HepG2 (cell line): ENCODE data around the gene ATP9B. TPM values are rescaled to one million over a fixed set of nuclear protein-coding genes. Genes with fewer than 3 reads are reported as not detected.

ENCODE experiments used
- ATAC-seq: fragments of 200-7000 bp; cut with Tn5 transposase; 3 replicates; pipeline ENCODE4 v1.9.1; 2020; ENCODE audit warnings: mild to moderate bottlenecking, moderate library complexity
- BruUV-seq: library from RNA; stranded (reverse); fragments of 400-500 nt; replicated peaks from 2 replicates; lab custom pipeline; 2021; lab: Mats Ljungman, UMichigan
- CTCF ChIA-PET: fragments of 300-600 bp; formaldehyde crosslinking; extraction: SDS; loops from one replicate; lab custom pipeline; 2021; ENCODE audit warnings: low total read pairs, inconsistent platforms, low intra/inter-chr PET ratio; lab: Yijun Ruan, JAX
- POLR2A ChIA-PET: fragments of 350-600 bp; sonication (Branson Sonifier 250); formaldehyde crosslinking; loops from one replicate; lab custom pipeline; 2020; ENCODE audit warnings: antibody characterized with exemption, inconsistent platforms; lab: Yijun Ruan, JAX
- DNase-seq: peaks from one replicate; pipeline ENCODE4 v3.0.0-alpha.2; 2015; ENCODE audit warnings: low spot score
- FAIRE-seq: peaks from 3 replicates; lab custom pipeline; 2011; peaks lifted over from hg19 to GRCh38; lab: Jason Lieb, UNC
- H2AFZ ChIP-seq: one replicate; pipeline ENCODE4 v1.6.1; 2011; ENCODE audit warnings: low read length, inconsistent platforms
- H3K27ac ChIP-seq: fragments of 300-600 bp; 3 replicates; pipeline ENCODE4 v1.8.0; 2011; ENCODE audit warnings: mixed run types, mild to moderate bottlenecking, mixed read lengths, low read length, inconsistent platforms; ENCODE audit not compliant: insufficient read depth; ENCODE audit errors: extremely low read length
- H3K27me3 ChIP-seq, 2 experiments: fragments of 200-600 bp in 1 of 2; 2 replicates in 1 of 2; 3 replicates in 1 of 2; pipeline versions ENCODE4 v1.6.0 to v1.8.0; 2011; ENCODE audit warnings: low read length in 2 of 2, mild to moderate bottlenecking in 2 of 2, moderate library complexity in 2 of 2, inconsistent platforms in 1 of 2; ENCODE audit not compliant: insufficient read depth in 2 of 2, control insufficient read depth in 1 of 2
- H3K36me3 ChIP-seq, 2 experiments: fragments of 200-600 bp in 1 of 2; replicated peaks in 1 of 2; 2 replicates in 1 of 2; 3 replicates in 1 of 2; pipeline versions ENCODE4 v1.5.1 to v1.8.0; 2011; ENCODE audit warnings: low read length in 2 of 2, inconsistent platforms in 1 of 2; ENCODE audit not compliant: insufficient read depth in 2 of 2, control insufficient read depth in 1 of 2
- H3K4me1 ChIP-seq: 2 replicates; pipeline ENCODE4 v1.5.1; 2012; ENCODE audit warnings: low read length, inconsistent platforms; ENCODE audit not compliant: insufficient read depth
- H3K4me2 ChIP-seq: 2 replicates; pipeline ENCODE4 v1.6.0; 2011; ENCODE audit warnings: low read depth, low read length, inconsistent platforms
- H3K4me3 ChIP-seq, 3 experiments: fragments of 200-600 bp in 1 of 3; sonication (generic), shearing (Covaris generic) in 1 of 3; replicated peaks in 1 of 3; 2 replicates each; pipeline ENCODE4 v1.5.1; 2011 to 2016; ENCODE audit warnings: low read length in 3 of 3, inconsistent platforms in 2 of 3, low read depth in 2 of 3, mild to moderate bottlenecking in 2 of 3, control low read depth in 1 of 3, mixed read lengths in 1 of 3; ENCODE audit not compliant: insufficient read depth in 1 of 3
- H3K79me2 ChIP-seq: one replicate; pipeline ENCODE4 v1.6.1; 2011; ENCODE audit warnings: low read length, inconsistent platforms; ENCODE audit not compliant: insufficient read depth
- H3K9ac ChIP-seq: 2 replicates; pipeline ENCODE4 v1.6.0; 2011; ENCODE audit warnings: mild to moderate bottlenecking, low read depth, low read length, inconsistent platforms; ENCODE audit not compliant: insufficient read depth
- H3K9me3 ChIP-seq: 2 replicates; pipeline ENCODE4 v1.5.1; 2012; ENCODE audit warnings: mild to moderate bottlenecking, low read length
- H4K20me1 ChIP-seq: 2 replicates; pipeline ENCODE4 v1.6.0; 2011; ENCODE audit warnings: inconsistent platforms, mild to moderate bottlenecking, low read length, moderate library complexity; ENCODE audit not compliant: insufficient read depth
- CERS6 ChIP-seq: sonication (generic); formaldehyde crosslinking; IDR thresholded peaks from 2 replicates; pipeline ENCODE4 v1.5.0; 2020; ENCODE audit warnings: missing genetic modification reagents
- CREB1 ChIP-seq, 2 experiments: fragments of 450-650 bp in 1 of 2; IDR thresholded peaks; 2 replicates each; pipeline ENCODE4 v1.6.1; 2016 to 2017; ENCODE audit warnings: control low read depth in 1 of 2, mild to moderate bottlenecking in 1 of 2, missing compliant biosample characterization in 1 of 2, missing genetic modification characterization in 1 of 2
- ELF4 ChIP-seq: sonication (generic); formaldehyde crosslinking; IDR thresholded peaks from 2 replicates; pipeline ENCODE4 v1.5.0; 2020; ENCODE audit warnings: missing genetic modification reagents, mild to moderate bottlenecking, moderate library complexity, borderline replicate concordance
- PRMT3 ChIP-seq: sonication (generic); formaldehyde crosslinking; IDR thresholded peaks from 2 replicates; pipeline ENCODE4 v1.8.1; 2022; ENCODE audit warnings: low read depth, mild to moderate bottlenecking, moderate library complexity, missing genetic modification reagents, borderline replicate concordance
- SATB2 ChIP-seq: sonication (generic); formaldehyde crosslinking; IDR thresholded peaks from 2 replicates; pipeline ENCODE4 v1.5.0; 2020; ENCODE audit warnings: missing genetic modification reagents
- ZBTB44 ChIP-seq: sonication (generic); formaldehyde crosslinking; IDR thresholded peaks from 2 replicates; pipeline ENCODE4 v1.4.0; 2020; ENCODE audit warnings: missing genetic modification reagents
- ZNF292 ChIP-seq: sonication (generic); formaldehyde crosslinking; IDR thresholded peaks from 2 replicates; pipeline ENCODE4 v1.8.1; 2022; ENCODE audit warnings: mild to moderate bottlenecking, low read depth, missing genetic modification reagents, borderline replicate concordance
- WGBS: methylation state at CpG from one replicate; pipeline ENCODE4 v1.1.6; 2017; ENCODE audit warnings: low lambda C conversion rate; 5-methylcytosine and 5-hydroxymethylcytosine counted together
- in situ Hi-C: cut with HindIII; loops from 2 replicates; pipeline ENCODE4 v1.10.0; 2017; ENCODE audit warnings: low pct_unique_long_range_greater_than_20kb; ENCODE audit not compliant: extremely low pct_ligation_motif_present
- intact Hi-C: fragments of 100-400 bp; cut with micrococcal nuclease; formaldehyde crosslinking; loops from one replicate; pipeline ENCODE4 v1.10.0; 2022; ENCODE audit not compliant: unreplicated experiment
- polyA plus RNA-seq, 8 experiments: library from polyadenylated mRNA; depleted of rRNA in 3 of 8; stranded (reverse) in 7 of 8; unstranded in 1 of 8; fragments of >200 nt; fragmentation: Illumina TruSeq in 4 of 8; extraction: Trizol in 4 of 8; gene quantifications; 2 replicates each; pipeline versions ENCODE4 v1.2.1 to v1.2.3, GENCODE V29; 2011 to 2016; ENCODE audit warnings: low read depth in 4 of 8, missing spikeins in 1 of 8, mixed read lengths in 1 of 8; ENCODE audit not compliant: insufficient read depth in 1 of 8
- total RNA-seq, 5 experiments: library from RNA; depleted of rRNA; stranded (reverse); fragments of >200 nt; fragmentation: Illumina TruSeq; extraction: Trizol; gene quantifications; 2 replicates each; pipeline ENCODE4 v1.2.3, GENCODE V29; 2016; ENCODE audit warnings: low read depth in 1 of 5

The ATP9B gene
- total and polyA plus RNA-seq, 2 of the 13 experiments (the other 11 are each of a cell fraction or from before 2014, with no cell fraction given) = 10.8 to 11.3 TPM

- TF ChIP-seq ZBTB44 (CRISPR knock-in tag) (no peak), PRMT3 (no peak), SATB2 (CRISPR knock-in tag) (no peak), ELF4 (no peak)
Measured at GRCh38 chr18:79337620-79338019, 268.4 kb downstream of the ATP9B start (continued).

- Histone ChIP-seq H3K27ac (no peak overlapping the region), H4K20me1 (no peaks in the 10 kb centered on the region), H3K79me2 (no peaks in the 10 kb centered on the region), H3K4me1 (peaks cover 11% of the 10 kb centered on the region), H3K27me3 (no peaks in the 10 kb centered on the region), H3K4me2 (no peak overlapping the region), H3K9me3 (no peaks in the 10 kb centered on the region), H3K4me3 (no peak overlapping the region), H3K36me3 (peaks cover 2% of the 10 kb centered on the region in 2 experiments; a peak in 4 of 5 replicates), H2AFZ (no peak overlapping the region), H3K9ac (no peak overlapping the region)
- 93% methylated on average over 19 of the region's 19 CpGs for WGBS
- DNase-seq (no peak), ATAC-seq (no peak), FAIRE-seq (no peak)
- CTCF ChIA-PET = no interaction called here
- intact Hi-C loops = no loop called here
- in situ Hi-C loops = no loop called here
- POLR2A ChIA-PET = no interaction called here
- no TSS peak for BruUV-seq
- TF ChIP-seq CERS6 (CRISPR knock-in tag) (no peak), CREB1 (IDR thresholded peaks at IDR 0.05) (peak; percentile 68), CREB1 (CRISPR knock-in tag; IDR thresholded peaks at IDR 0.05) (no peak), ZNF292 (CRISPR knock-in tag) (no peak)
Measured at GRCh38 chr18:79339094-79339908, 270.1 kb downstream of the ATP9B start.
